K562 (cell line): ENCODE results near the gene SLC39A6. TPM values are rescaled to one million over a fixed set of nuclear protein-coding genes. Genes with fewer than 3 reads are reported as not detected.

ENCODE experiments used
- ATAC-seq: fragments of 200-7000 bp; cut with Tn5 transposase; 3 replicates; pipeline ENCODE4 v1.9.1; 2020; ENCODE audit warnings: moderate library complexity
- BruUV-seq: library from RNA; stranded (reverse); fragments of 400-500 nt; replicated peaks from 2 replicates; lab custom pipeline; 2021; lab: Mats Ljungman, UMichigan
- CTCF ChIA-PET: fragments of 300-600 bp; formaldehyde crosslinking; extraction: SDS; loops from one replicate; lab custom pipeline; 2021; ENCODE audit warnings: low intra/inter-chr PET ratio; lab: Yijun Ruan, JAX
- POLR2A ChIA-PET: fragments of 300-600, 350-650 bp; sonication (Branson Sonifier 250); formaldehyde crosslinking; extraction: SDS; loops from one replicate; lab custom pipeline; 2021; ENCODE audit warnings: antibody characterized with exemption, inconsistent platforms; lab: Yijun Ruan, JAX
- DNase-seq, 4 experiments: peaks; one replicate each; pipeline versions ENCODE4 v3.0.0 to v3.0.0-alpha.2; 2011 to 2018; ENCODE audit warnings: low spot score in 3 of 4, mixed read lengths in 3 of 4; ENCODE audit errors: extremely low read depth in 1 of 4
- FAIRE-seq: peaks from 2 replicates; lab custom pipeline; 2011; peaks lifted over from hg19 to GRCh38; lab: Jason Lieb, UNC
- H2AFZ ChIP-seq: 2 replicates; pipeline ENCODE4 v1.6.0; 2011; ENCODE audit warnings: low read depth, low read length, control low read depth, inconsistent platforms
- H3K27ac ChIP-seq: fragments of 200-600 bp; 3 replicates; pipeline ENCODE4 v1.8.0; 2011; ENCODE audit warnings: low read depth, mild to moderate bottlenecking, control low read depth, inconsistent platforms, low read length, moderate library complexity, mixed read lengths; ENCODE audit errors: extremely low read depth
- H3K27me3 ChIP-seq, 2 experiments: fragments of 300-600 bp in 1 of 2; 2 replicates in 1 of 2; 3 replicates in 1 of 2; pipeline versions ENCODE4 v1.6.0 to v1.8.0; 2011; ENCODE audit warnings: inconsistent platforms in 2 of 2, low read length in 2 of 2, mild to moderate bottlenecking in 1 of 2, mixed read lengths in 1 of 2, moderate library complexity in 1 of 2; ENCODE audit not compliant: control insufficient read depth in 2 of 2, insufficient read depth in 2 of 2
- H3K36me3 ChIP-seq: fragments of 300-600 bp; 3 replicates; pipeline ENCODE4 v1.8.0; 2011; ENCODE audit warnings: mild to moderate bottlenecking, low read length, inconsistent platforms; ENCODE audit not compliant: control insufficient read depth, insufficient read depth
- H3K4me1 ChIP-seq, 2 experiments: fragments of 200-600 bp in 1 of 2; replicated peaks in 1 of 2; 2 replicates in 1 of 2; 3 replicates in 1 of 2; pipeline versions ENCODE4 v1.5.1 to v1.8.0; 2011; ENCODE audit warnings: inconsistent platforms in 2 of 2, low read length in 2 of 2, mild to moderate bottlenecking in 1 of 2, mixed read lengths in 1 of 2, moderate library complexity in 1 of 2; ENCODE audit not compliant: control insufficient read depth in 2 of 2, insufficient read depth in 2 of 2
- H3K4me2 ChIP-seq: 2 replicates; pipeline ENCODE4 v1.6.1; 2011; ENCODE audit warnings: low read length, control low read depth, inconsistent platforms, mixed read lengths; ENCODE audit not compliant: insufficient read depth
- H3K4me3 ChIP-seq: fragments of 200-600 bp; sonication (generic), shearing (Covaris generic); 2 replicates; pipeline ENCODE4 v1.5.1; 2016; ENCODE audit warnings: control low read depth, inconsistent platforms
- H3K79me2 ChIP-seq: fragments of 200-600 bp; 3 replicates; pipeline ENCODE4 v1.8.0; 2011; ENCODE audit warnings: low read length, inconsistent platforms; ENCODE audit not compliant: control insufficient read depth, insufficient read depth
- H3K9ac ChIP-seq, 2 experiments: 2 replicates each; pipeline versions ENCODE4 v1.6.0 to v1.6.1; 2011; ENCODE audit warnings: low read depth in 2 of 2, low read length in 2 of 2, control low read depth in 1 of 2, inconsistent platforms in 1 of 2, mild to moderate bottlenecking in 1 of 2, mixed read lengths in 1 of 2; ENCODE audit not compliant: insufficient read depth in 1 of 2
- H3K9me1 ChIP-seq: one replicate; pipeline ENCODE4 v1.6.0; 2011; ENCODE audit warnings: inconsistent platforms, mild to moderate bottlenecking, low read length, moderate library complexity; ENCODE audit not compliant: control insufficient read depth, insufficient read depth
- H3K9me3 ChIP-seq: replicated peaks from 2 replicates; pipeline ENCODE4 v1.5.1; 2011; ENCODE audit warnings: low read depth, low read length, inconsistent platforms; ENCODE audit not compliant: control insufficient read depth, insufficient read depth
- H4K20me1 ChIP-seq: replicated peaks from 2 replicates; pipeline ENCODE4 v1.6.1; 2011; ENCODE audit warnings: low read length, inconsistent platforms, mixed read lengths; ENCODE audit not compliant: control insufficient read depth, insufficient read depth
- ARID2 ChIP-seq: fragments of 450-650 bp; IDR thresholded peaks from 2 replicates; pipeline ENCODE4 v1.6.1; 2017; ENCODE audit warnings: antibody characterized with exemption, mild to moderate bottlenecking
- SAFB ChIP-seq: fragments of 200-400 bp; formaldehyde crosslinking; IDR thresholded peaks from 2 replicates; pipeline ENCODE4 v1.6.1; 2017; ENCODE audit warnings: low read depth, low read length, borderline replicate concordance
- TBL1XR1 ChIP-seq, 2 experiments: IDR thresholded peaks; 2 replicates each; pipeline ENCODE4 v1.6.1; 2012; ENCODE audit warnings: improper control_type of control experiment in 2 of 2, low read length in 2 of 2, mild to moderate bottlenecking in 1 of 2
- TGIF2 ChIP-seq: sonication (generic); formaldehyde crosslinking; IDR thresholded peaks from 2 replicates; pipeline ENCODE4 v1.8.1; 2022; ENCODE audit warnings: mild to moderate bottlenecking, missing genetic modification reagents, moderate library complexity
- U2AF1 ChIP-seq: fragments of 200-400 bp; formaldehyde crosslinking; optimal IDR thresholded peaks from 2 replicates; pipeline ENCODE3; 2017; ENCODE audit warnings: mild to moderate bottlenecking, low read depth, low read length, moderate library complexity
- WGBS: fragments of 100-300 bp; shearing (Covaris generic); methylation state at CpG from one replicate; pipeline ENCODE4 v1.1.6; 2016; ENCODE audit warnings: low coverage, mixed read lengths; ENCODE audit not compliant: insufficient coverage; ENCODE audit errors: missing lambda C conversion rate; 5-methylcytosine and 5-hydroxymethylcytosine counted together
- in situ Hi-C: fragments of 300-500 bp; cut with MboI; formaldehyde crosslinking; loops from 4 replicates; pipeline ENCODE4 v1.15.0; 2018; ENCODE audit warnings: inconsistent platforms, mixed read lengths
- intact Hi-C: fragments of 100-400 bp; cut with micrococcal nuclease; formaldehyde crosslinking; loops from 2 replicates; pipeline ENCODE4 v1.14.2; 2022
- polyA plus RNA-seq, 8 experiments: library from polyadenylated mRNA; depleted of rRNA in 4 of 8; stranded (reverse) in 5 of 8; unstranded in 3 of 8; fragments of >200 nt; fragmentation: Nextera tagmentation in 2 of 8; fragmentation: Illumina TruSeq in 1 of 8; extraction: Ambion mirVana in 2 of 8; extraction: Trizol in 1 of 8; gene quantifications; 2 replicates each; pipeline versions ENCODE4 v1.2.1 to v1.2.3, GENCODE V29; 2011 to 2014; ENCODE audit warnings: inconsistent platforms in 1 of 8, missing spikeins in 1 of 8
- total RNA-seq, 7 experiments: library from RNA; depleted of rRNA in 6 of 7; stranded (reverse); fragments of >200 nt in 6 of 7; fragmentation: Illumina TruSeq in 2 of 7; extraction: Trizol in 2 of 7; gene quantifications; 2 replicates each; pipeline versions ENCODE4 v1.2.1 to v1.2.3, GENCODE V29; 2011 to 2021; ENCODE audit warnings: low replicate concordance in 1 of 7
- TF ChIP-seq, protein P1 (sequence below): fragments of 150-350 bp; IDR thresholded peaks from 2 replicates; pipeline ENCODE4 v1.6.1; 2014; ENCODE audit warnings: low read depth, mild to moderate bottlenecking, low read length, borderline replicate concordance
- TF ChIP-seq, protein P2 (sequence below): IDR thresholded peaks from 3 replicates; pipeline ENCODE4 v1.6.1; 2011; ENCODE audit warnings: borderline replicate concordance, mild to moderate bottlenecking, moderate library complexity; ENCODE audit not compliant: insufficient read length; ENCODE audit errors: extremely low read depth
- TF ChIP-seq, protein P3 (sequence below): sonication (generic); formaldehyde crosslinking; IDR thresholded peaks from 2 replicates; pipeline ENCODE4 v1.5.0; 2020; ENCODE audit warnings: missing genetic modification reagents

The SLC39A6 gene
- total and polyA plus RNA-seq, 9 of the 15 experiments (the other 6 are each of a cell fraction or from before 2014, with no cell fraction given) = 5.6 to 23.8 (median 17.4) TPM

DNA sequence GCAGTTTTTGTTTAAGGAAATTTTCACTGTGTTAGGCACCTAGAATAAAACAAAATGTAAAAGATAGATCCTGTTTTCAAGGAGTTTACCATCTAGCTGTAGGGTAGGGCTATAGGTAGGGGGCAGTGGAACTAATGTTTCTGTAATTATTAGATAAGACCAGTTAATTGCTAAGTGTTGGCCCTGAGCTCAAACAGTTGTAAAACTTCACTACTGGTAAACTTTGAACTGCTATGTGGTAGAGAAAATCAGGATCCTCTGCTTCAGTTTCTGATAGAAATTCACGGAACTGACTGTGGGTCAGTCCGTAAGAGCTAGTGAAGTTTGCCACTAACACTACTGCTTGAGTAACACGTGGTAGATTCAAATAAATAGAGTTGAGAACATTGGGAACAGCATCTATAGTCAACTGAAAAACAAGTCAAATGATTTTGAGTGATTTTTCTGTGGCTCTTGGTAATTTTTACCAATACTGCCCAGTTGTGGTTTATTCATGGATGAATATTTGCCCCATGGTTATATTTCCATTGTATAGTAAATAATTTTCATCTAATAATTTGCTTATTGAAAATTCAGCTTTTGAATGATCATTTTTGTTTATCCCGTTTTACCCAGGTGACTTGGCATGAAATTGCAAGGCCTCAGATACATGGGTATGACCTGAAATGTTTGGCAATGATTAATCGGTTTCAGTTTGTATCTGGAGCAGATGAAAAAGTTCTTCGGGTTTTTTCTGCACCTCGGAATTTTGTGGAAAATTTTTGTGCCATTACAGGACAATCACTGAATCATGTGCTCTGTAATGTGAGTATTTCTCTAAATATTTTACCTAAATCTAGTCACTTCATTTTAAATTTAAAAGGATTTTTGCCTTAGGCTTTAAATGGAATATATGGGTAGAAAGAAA is 27.0 kb upstream of the SLC39A6 start:
- TF ChIP-seq, protein P1, sequence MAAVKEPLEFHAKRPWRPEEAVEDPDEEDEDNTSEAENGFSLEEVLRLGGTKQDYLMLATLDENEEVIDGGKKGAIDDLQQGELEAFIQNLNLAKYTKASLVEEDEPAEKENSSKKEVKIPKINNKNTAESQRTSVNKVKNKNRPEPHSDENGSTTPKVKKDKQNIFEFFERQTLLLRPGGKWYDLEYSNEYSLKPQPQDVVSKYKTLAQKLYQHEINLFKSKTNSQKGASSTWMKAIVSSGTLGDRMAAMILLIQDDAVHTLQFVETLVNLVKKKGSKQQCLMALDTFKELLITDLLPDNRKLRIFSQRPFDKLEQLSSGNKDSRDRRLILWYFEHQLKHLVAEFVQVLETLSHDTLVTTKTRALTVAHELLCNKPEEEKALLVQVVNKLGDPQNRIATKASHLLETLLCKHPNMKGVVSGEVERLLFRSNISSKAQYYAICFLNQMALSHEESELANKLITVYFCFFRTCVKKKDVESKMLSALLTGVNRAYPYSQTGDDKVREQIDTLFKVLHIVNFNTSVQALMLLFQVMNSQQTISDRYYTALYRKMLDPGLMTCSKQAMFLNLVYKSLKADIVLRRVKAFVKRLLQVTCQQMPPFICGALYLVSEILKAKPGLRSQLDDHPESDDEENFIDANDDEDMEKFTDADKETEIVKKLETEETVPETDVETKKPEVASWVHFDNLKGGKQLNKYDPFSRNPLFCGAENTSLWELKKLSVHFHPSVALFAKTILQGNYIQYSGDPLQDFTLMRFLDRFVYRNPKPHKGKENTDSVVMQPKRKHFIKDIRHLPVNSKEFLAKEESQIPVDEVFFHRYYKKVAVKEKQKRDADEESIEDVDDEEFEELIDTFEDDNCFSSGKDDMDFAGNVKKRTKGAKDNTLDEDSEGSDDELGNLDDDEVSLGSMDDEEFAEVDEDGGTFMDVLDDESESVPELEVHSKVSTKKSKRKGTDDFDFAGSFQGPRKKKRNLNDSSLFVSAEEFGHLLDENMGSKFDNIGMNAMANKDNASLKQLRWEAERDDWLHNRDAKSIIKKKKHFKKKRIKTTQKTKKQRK = no peak
- TF ChIP-seq ARID2 (no peak), U2AF1 (no peak), SAFB (no peak), TGIF2 (CRISPR knock-in tag) (no peak), TBL1XR1 (IDR thresholded peaks at IDR 0.05; ENCODE audit: low read length in 2 of 2) (no peak)
- TF ChIP-seq, protein P2, sequence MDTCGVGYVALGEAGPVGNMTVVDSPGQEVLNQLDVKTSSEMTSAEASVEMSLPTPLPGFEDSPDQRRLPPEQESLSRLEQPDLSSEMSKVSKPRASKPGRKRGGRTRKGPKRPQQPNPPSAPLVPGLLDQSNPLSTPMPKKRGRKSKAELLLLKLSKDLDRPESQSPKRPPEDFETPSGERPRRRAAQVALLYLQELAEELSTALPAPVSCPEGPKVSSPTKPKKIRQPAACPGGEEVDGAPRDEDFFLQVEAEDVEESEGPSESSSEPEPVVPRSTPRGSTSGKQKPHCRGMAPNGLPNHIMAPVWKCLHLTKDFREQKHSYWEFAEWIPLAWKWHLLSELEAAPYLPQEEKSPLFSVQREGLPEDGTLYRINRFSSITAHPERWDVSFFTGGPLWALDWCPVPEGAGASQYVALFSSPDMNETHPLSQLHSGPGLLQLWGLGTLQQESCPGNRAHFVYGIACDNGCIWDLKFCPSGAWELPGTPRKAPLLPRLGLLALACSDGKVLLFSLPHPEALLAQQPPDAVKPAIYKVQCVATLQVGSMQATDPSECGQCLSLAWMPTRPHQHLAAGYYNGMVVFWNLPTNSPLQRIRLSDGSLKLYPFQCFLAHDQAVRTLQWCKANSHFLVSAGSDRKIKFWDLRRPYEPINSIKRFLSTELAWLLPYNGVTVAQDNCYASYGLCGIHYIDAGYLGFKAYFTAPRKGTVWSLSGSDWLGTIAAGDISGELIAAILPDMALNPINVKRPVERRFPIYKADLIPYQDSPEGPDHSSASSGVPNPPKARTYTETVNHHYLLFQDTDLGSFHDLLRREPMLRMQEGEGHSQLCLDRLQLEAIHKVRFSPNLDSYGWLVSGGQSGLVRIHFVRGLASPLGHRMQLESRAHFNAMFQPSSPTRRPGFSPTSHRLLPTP = no peak
- TF ChIP-seq, protein P3, sequence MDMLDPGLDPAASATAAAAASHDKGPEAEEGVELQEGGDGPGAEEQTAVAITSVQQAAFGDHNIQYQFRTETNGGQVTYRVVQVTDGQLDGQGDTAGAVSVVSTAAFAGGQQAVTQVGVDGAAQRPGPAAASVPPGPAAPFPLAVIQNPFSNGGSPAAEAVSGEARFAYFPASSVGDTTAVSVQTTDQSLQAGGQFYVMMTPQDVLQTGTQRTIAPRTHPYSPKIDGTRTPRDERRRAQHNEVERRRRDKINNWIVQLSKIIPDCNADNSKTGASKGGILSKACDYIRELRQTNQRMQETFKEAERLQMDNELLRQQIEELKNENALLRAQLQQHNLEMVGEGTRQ (CRISPR knock-in tag) = no peak

More for the DNA sequence above, 27.0 kb upstream of the SLC39A6 start:
- no peaks in the 10 kb centered on the region for H3K79me2 ChIP-seq
- H3K9me1 ChIP-seq = no peaks in the 10 kb centered on the region
- H3K36me3 ChIP-seq = peaks cover 96% of the 10 kb centered on the region
- no peak overlapping the region for H3K9ac ChIP-seq
- H3K27ac ChIP-seq = no peak overlapping the region
- intact Hi-C loops = no loop called here
- no peak for ATAC-seq
- no peaks in the 10 kb centered on the region for H4K20me1 ChIP-seq
- H3K4me2 ChIP-seq = no peak overlapping the region
- no TSS peak for BruUV-seq
- FAIRE-seq = no peak
- H3K9me3 ChIP-seq = no peaks in the 10 kb centered on the region
- no peaks in the 10 kb centered on the region for H3K4me1 ChIP-seq
- no peaks in the 10 kb centered on the region for H3K27me3 ChIP-seq
- POLR2A ChIA-PET = interaction anchor here (0.6 to 1.7 kb wide), 5 partner anchors 8 to 481 kb away, joined by 3 to 5 read pairs (median 3); no protein-coding TSS in a partner anchor
- WGBS = 95% methylated on average over 7 of the region's 7 CpGs
- in situ Hi-C loops = no loop called here
- H2AFZ ChIP-seq = no peak overlapping the region
- CTCF ChIA-PET = no interaction called here
- no peak for DNase-seq
- no peak overlapping the region for H3K4me3 ChIP-seq
